ENCODE results near the gene C5orf47. TPM values are rescaled to one million over a fixed set of nuclear protein-coding genes. Genes with fewer than 3 reads are reported as not detected.

The C5orf47 gene
- total and polyA plus RNA-seq, 8 donors = 0.04 to 0.09 (median 0.07) TPM; not detected in 4

DNA sequence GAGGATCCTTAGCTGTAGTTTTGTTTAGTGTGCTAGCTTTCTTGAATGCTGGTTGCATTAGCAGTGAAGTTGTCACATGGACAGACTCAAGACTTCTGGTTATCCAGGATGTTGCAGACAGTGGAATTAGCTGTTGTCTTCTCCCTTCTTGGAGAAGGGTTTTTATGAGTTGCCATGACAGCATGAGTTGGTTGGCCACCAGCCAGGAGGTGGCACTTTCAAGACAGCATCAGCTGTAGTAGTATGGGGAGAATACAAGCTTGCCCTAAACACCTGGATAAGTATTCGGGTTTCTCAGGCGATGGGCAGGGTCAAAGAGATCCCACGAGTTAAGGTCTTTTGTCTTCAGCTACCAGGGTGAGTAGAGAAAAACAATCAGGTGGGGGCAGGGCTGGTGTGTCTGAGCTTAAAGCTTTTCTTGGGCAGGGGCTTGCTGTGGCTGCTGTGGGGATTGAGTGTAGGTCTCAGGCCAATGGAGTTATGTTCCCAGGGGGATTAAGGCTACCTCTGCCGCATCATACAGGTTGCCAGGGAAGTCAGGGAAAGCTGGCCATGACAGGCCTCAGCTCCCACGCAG is 7.7 kb upstream of the C5orf47 start:
- no peaks in the 10 kb centered on the region for H3K4me1 ChIP-seq
- 71 to 74% methylated on average over 5 of the region's 5 CpGs for WGBS, 2 donors
- TF ChIP-seq, protein P1, sequence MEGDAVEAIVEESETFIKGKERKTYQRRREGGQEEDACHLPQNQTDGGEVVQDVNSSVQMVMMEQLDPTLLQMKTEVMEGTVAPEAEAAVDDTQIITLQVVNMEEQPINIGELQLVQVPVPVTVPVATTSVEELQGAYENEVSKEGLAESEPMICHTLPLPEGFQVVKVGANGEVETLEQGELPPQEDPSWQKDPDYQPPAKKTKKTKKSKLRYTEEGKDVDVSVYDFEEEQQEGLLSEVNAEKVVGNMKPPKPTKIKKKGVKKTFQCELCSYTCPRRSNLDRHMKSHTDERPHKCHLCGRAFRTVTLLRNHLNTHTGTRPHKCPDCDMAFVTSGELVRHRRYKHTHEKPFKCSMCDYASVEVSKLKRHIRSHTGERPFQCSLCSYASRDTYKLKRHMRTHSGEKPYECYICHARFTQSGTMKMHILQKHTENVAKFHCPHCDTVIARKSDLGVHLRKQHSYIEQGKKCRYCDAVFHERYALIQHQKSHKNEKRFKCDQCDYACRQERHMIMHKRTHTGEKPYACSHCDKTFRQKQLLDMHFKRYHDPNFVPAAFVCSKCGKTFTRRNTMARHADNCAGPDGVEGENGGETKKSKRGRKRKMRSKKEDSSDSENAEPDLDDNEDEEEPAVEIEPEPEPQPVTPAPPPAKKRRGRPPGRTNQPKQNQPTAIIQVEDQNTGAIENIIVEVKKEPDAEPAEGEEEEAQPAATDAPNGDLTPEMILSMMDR (IDR thresholded peaks at IDR 0.05) = no peak
- no peak overlapping the region for H3K27ac ChIP-seq
- FAIRE-seq = no peak
- H3K9me3 ChIP-seq = no peaks in the 10 kb centered on the region
- intact Hi-C loops (cut with DNase I) = no loop called here
- no peaks in the 10 kb centered on the region for H3K27me3 ChIP-seq
- H3K36me3 ChIP-seq = no peaks in the 10 kb centered on the region
- peak in 1 of 6 donors; percentile 20 for DNase-seq
- no peak for ATAC-seq
- H3K4me3 ChIP-seq = no peak overlapping the region

DNA sequence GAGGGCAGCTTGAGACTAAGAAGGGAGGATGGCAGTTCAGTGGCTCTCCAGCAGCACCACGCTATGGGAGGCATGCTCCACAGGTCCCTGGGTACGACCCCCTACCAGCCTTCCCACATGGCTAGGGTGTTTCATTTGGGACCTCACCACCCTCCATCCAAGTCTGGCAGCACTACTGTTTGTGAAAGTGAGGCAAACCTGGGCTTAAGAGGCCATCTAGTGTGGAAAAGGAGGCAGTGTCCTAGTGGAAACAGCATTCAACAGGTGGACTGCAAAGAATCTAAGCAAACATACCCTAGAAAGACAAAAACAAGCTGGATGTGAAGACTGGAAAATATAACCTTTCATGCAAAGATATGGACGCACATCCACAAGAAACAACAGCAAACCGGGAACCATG is 4.8 kb upstream of the C5orf47 start:
- Histone ChIP-seq H3K27me3 (no peaks in the 10 kb centered on the region), H3K9me3 (no peaks in the 10 kb centered on the region), H3K4me1 (no peaks in the 10 kb centered on the region), H3K27ac (no peak overlapping the region), H3K4me3 (no peak overlapping the region), H3K36me3 (no peaks in the 10 kb centered on the region)
- no peak for FAIRE-seq
- ATAC-seq = peak in 3 of 4 donors; percentile 65 to 81 (median 78)
- intact Hi-C loops (cut with DNase I) = no loop called here
- 34 to 38% methylated on average over 4 of the region's 4 CpGs for WGBS, 2 donors
- DNase-seq = no peak
- TF ChIP-seq, protein P1 (IDR thresholded peaks at IDR 0.05) = peak in 2 of 4 donors; percentile 16 to 21

DNA sequence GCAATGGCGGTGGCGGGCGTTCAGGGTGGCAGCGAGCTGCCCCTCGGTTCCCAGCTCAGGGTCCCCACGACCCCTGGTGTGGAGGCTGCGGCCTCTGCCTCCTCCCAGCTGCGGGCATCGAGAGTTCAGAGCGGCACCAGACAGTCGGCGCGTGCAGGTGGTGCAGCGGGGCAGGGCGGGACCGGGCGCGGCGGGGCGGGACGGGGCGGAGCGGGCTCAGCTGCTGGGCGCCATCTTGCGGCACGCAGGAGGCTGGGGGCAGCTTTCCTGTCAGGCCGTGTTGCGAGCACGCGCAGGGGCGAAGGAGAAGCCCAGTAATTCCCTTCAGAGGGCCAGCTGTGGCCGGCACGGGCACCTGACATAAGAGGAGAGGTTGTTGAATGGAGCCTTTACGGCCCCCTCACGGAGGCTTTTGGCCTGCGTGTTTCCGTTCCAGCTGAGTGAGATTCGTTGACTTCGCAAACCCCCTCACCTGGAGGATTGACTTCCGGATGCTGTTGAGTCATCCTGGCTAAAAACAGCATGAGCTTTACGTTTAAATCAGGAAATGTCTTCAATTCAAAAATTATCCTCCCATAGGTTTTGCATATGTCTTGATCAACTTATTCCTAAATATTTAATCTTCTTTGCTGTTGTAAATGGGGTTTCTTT is 587 bp downstream of the C5orf47 start:
- no peaks in the 10 kb centered on the region for H3K4me1 ChIP-seq
- no peaks in the 10 kb centered on the region for H3K27me3 ChIP-seq
- FAIRE-seq (no peak), DNase-seq (peak in 1 of 6 donors; percentile 20), ATAC-seq (no peak)
- no peak overlapping the region for H3K27ac ChIP-seq
- no peaks in the 10 kb centered on the region for H3K36me3 ChIP-seq
- 93 to 96% methylated on average over 37 to 41 of the region's 41 CpGs for WGBS, 2 donors
- TF ChIP-seq, protein P1 (IDR thresholded peaks at IDR 0.05) = no peak
- no peak overlapping the region for H3K4me3 ChIP-seq
- H3K9me3 ChIP-seq = no peaks in the 10 kb centered on the region
- intact Hi-C loops (cut with DNase I) = loop anchor here in 1 of 3 donors (5.0 kb wide), 1 partner anchor 372 kb away; the partner anchor contains the start of gene BOD1

DNA sequence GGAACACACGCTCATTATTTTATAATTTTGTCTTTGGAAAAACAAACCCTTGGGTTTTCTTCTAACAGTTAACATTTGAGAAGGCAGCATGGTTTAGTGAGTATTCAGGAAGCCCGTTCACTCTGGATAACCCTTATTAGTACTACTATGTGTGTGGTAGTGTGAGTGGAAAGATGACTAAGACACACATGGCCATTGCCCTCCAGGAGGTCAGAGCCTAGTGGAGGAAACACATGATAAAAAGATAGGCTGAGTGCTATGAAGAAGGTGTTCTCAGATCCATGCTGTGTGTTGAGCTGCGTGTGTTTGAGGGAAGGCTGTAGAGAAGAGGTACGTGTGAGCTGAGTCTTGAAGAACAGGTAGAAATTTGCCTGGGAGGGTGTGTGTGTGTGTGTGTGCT is 8.4 kb downstream of the C5orf47 start:
- 67 to 68% methylated on average over 4 of the region's 4 CpGs for WGBS, 2 donors
- no peak overlapping the region for H3K4me3 ChIP-seq
- FAIRE-seq = no peak
- intact Hi-C loops (cut with DNase I) = no loop called here
- H3K36me3 ChIP-seq = no peaks in the 10 kb centered on the region
- H3K27ac ChIP-seq = no peak overlapping the region
- ATAC-seq = no peak
- no peak for DNase-seq
- no peaks in the 10 kb centered on the region for H3K27me3 ChIP-seq
- TF ChIP-seq, protein P1 (IDR thresholded peaks at IDR 0.05) = no peak
- H3K9me3 ChIP-seq = no peaks in the 10 kb centered on the region
- H3K4me1 ChIP-seq = no peaks in the 10 kb centered on the region

DNA sequence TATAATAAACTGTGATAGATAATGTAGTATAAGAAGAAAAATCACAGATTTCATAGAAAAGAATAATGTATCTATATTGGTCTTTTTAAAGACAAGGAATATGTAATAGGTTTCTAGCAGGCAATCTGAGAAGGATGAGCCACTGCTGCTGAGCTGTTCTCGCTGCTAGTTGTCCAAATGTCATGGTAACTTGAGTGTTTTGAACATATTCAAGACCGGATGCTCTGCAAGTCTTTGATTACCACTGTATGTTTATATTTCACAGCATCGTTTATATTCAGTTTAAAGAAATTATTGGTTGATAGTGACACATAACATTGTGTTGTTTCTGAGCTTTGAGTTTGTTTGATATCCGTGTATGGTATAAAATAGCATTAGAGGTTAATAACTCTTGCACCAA is 9.6 kb downstream of the C5orf47 start:
- no peak for FAIRE-seq
- no peak for DNase-seq
- Histone ChIP-seq H3K27ac (no peak overlapping the region), H3K4me1 (no peaks in the 10 kb centered on the region), H3K4me3 (no peak overlapping the region), H3K9me3 (no peaks in the 10 kb centered on the region), H3K27me3 (no peaks in the 10 kb centered on the region), H3K36me3 (no peaks in the 10 kb centered on the region)
- intact Hi-C loops (cut with DNase I) = no loop called here
- 60 to 68% methylated on average over 4 of the region's 4 CpGs for WGBS, 2 donors
- no peak for ATAC-seq
- TF ChIP-seq, protein P1 (IDR thresholded peaks at IDR 0.05) = no peak

Measured in pancreas (tissue), 10 donors.